NCI-H2171 treated with DMSO at 0.1 percent for 48 hours (cell line): Measurements from ENCODE around the gene COL5A1.

Experiments
- DNase-seq: peaks from one replicate; lab custom pipeline; 2025; lab: John Stamatoyannopoulos, UW

Gene COL5A1

GRCh38 chr9:134641173-134641989 is at the start of gene COL5A1:
Gene COL5A1 (plus strand): TSS chr9:134641803. CDS start chr9:134642188, 385 bp downstream.
- DNase-seq, result peak; percentile 88

- no peak for DNase-seq
Observed at GRCh38 chr9:134592018-134592818, 49.4 kb upstream of the COL5A1 start.

- DNase-seq, result no peak
Observed at GRCh38 chr9:134592819-134593200, 48.8 kb upstream of the COL5A1 start.

GRCh38 chr9:134593286-134594077 is 48.1 kb upstream of the COL5A1 start:
- no peak for DNase-seq

GRCh38 chr9:134594078-134594941 is 47.3 kb upstream of the COL5A1 start:
- no peak for DNase-seq

GRCh38 chr9:134595014-134595413 is 46.6 kb upstream of the COL5A1 start:
- no peak for DNase-seq

- peak; percentile 59 for DNase-seq
Observed at GRCh38 chr9:134597041-134597913, 44.3 kb upstream of the COL5A1 start.

- no peak for DNase-seq
Observed at GRCh38 chr9:134597957-134598883, 43.4 kb upstream of the COL5A1 start.

- DNase-seq, result no peak
Observed at GRCh38 chr9:134598884-134599245, 42.7 kb upstream of the COL5A1 start.

- DNase-seq, result no peak
Observed at GRCh38 chr9:134600371-134600770, 41.2 kb upstream of the COL5A1 start.

GRCh38 chr9:134600836-134601638 is 40.6 kb upstream of the COL5A1 start:
- DNase-seq, result no peak

- DNase-seq, result no peak
Observed at GRCh38 chr9:134601764-134602163, 39.8 kb upstream of the COL5A1 start.

GRCh38 chr9:134602547-134603362 is 38.8 kb upstream of the COL5A1 start:
- no peak for DNase-seq

- DNase-seq, result no peak
Observed at GRCh38 chr9:134604834-134605233, 36.8 kb upstream of the COL5A1 start.

GRCh38 chr9:134605351-134605965 is 36.1 kb upstream of the COL5A1 start:
- DNase-seq, result no peak

GRCh38 chr9:134605966-134606357 is 35.6 kb upstream of the COL5A1 start:
- DNase-seq, result no peak
